HEK293T (cell line): Measurements from ENCODE around the gene TPP1.

ENCODE experiments used
- CTCF ChIA-PET: fragments of 350-600 bp; formaldehyde crosslinking; extraction: SDS; loops from one replicate; lab custom pipeline; 2021; ENCODE audit warnings: antibody characterized with exemption, inconsistent platforms; lab: Yijun Ruan, JAX
- POLR2A ChIA-PET: fragments of 350-600 bp; formaldehyde crosslinking; extraction: SDS; loops from one replicate; lab custom pipeline; 2020; ENCODE audit warnings: antibody characterized with exemption, inconsistent platforms; lab: Yijun Ruan, JAX
- DNase-seq: peaks from one replicate; pipeline ENCODE4 v3.0.0; 2012; ENCODE audit warnings: mixed read lengths; ENCODE audit errors: extremely low spot score
- ARNT ChIP-seq: fragments of 450-650 bp; IDR thresholded peaks from 2 replicates; pipeline ENCODE4 v1.6.1; 2017; ENCODE audit warnings: mild to moderate bottlenecking
- BHLHE40 ChIP-seq: fragments of 450-650 bp; IDR thresholded peaks from 2 replicates; pipeline ENCODE4 v1.6.1; 2016; ENCODE audit warnings: mild to moderate bottlenecking, moderate library complexity, borderline replicate concordance
- CTBP1 ChIP-seq: fragments of 450-650 bp; IDR thresholded peaks from 2 replicates; pipeline ENCODE4 v1.6.1; 2016; ENCODE audit warnings: borderline replicate concordance
- ELF4 ChIP-seq: fragments of 450-650 bp; IDR thresholded peaks from 2 replicates; pipeline ENCODE4 v1.6.1; 2017; ENCODE audit warnings: antibody characterized with exemption
- FOXA1 ChIP-seq: fragments of 450-650 bp; IDR thresholded peaks from 2 replicates; pipeline ENCODE4 v1.6.1; 2016; ENCODE audit warnings: mild to moderate bottlenecking
- FOXK2 ChIP-seq: fragments of 450-650 bp; IDR thresholded peaks from 2 replicates; pipeline ENCODE4 v1.6.1; 2016; ENCODE audit warnings: mild to moderate bottlenecking
- FOXM1 ChIP-seq: fragments of 450-650 bp; IDR thresholded peaks from 2 replicates; pipeline ENCODE4 v1.6.1; 2017; ENCODE audit warnings: mild to moderate bottlenecking, borderline replicate concordance
- HDGF ChIP-seq: fragments of 450-650 bp; IDR thresholded peaks from 2 replicates; pipeline ENCODE4 v1.6.1; 2017; ENCODE audit warnings: antibody characterized with exemption, borderline replicate concordance
- L3MBTL2 ChIP-seq: fragments of 450-650 bp; conservative IDR thresholded peaks from 2 replicates; pipeline ENCODE4 v1.6.1; 2016; ENCODE audit warnings: mild to moderate bottlenecking
- LEF1 ChIP-seq: fragments of 450-650 bp; IDR thresholded peaks from 2 replicates; pipeline ENCODE4 v1.6.1; 2017; ENCODE audit warnings: mild to moderate bottlenecking, borderline replicate concordance
- NFRKB ChIP-seq: fragments of 450-650 bp; IDR thresholded peaks from 2 replicates; pipeline ENCODE4 v1.6.1; 2016; ENCODE audit warnings: mild to moderate bottlenecking, moderate library complexity
- PKNOX1 ChIP-seq: fragments of 450-650 bp; IDR thresholded peaks from 2 replicates; pipeline ENCODE4 v1.6.1; 2016
- SP1 ChIP-seq: fragments of 450-650 bp; IDR thresholded peaks from 2 replicates; pipeline ENCODE4 v1.6.1; 2017
- SUZ12 ChIP-seq: fragments of 450-650 bp; IDR thresholded peaks from 2 replicates; pipeline ENCODE4 v1.6.1; 2016; ENCODE audit warnings: mild to moderate bottlenecking
- TARDBP ChIP-seq: fragments of 450-650 bp; IDR thresholded peaks from 2 replicates; pipeline ENCODE4 v1.6.1; 2016
- ZNF384 ChIP-seq: fragments of 450-650 bp; IDR thresholded peaks from 2 replicates; pipeline ENCODE4 v1.6.1; 2016

The TPP1 gene

GRCh38 chr11:6625832-6626420, 6.7 kb upstream of the TPP1 start:
- TF ChIP-seq HDGF (no peak), NFRKB (no peak), L3MBTL2 (no peak), TARDBP (no peak), ARNT (no peak), BHLHE40 (no peak), FOXA1 (no peak), SP1 (no peak), LEF1 (no peak), CTBP1 (no peak), FOXK2 (no peak), SUZ12 (no peak), FOXM1 (no peak), ELF4 (no peak), PKNOX1 (no peak)
- no peak for DNase-seq
- ChIA-PET CTCF (no interaction called here), POLR2A (interaction anchor here (2.9 kb wide), 1 partner anchor 14 kb away, joined by 10 read pairs; the partner anchor contains the start of gene TAF10)

DNA sequence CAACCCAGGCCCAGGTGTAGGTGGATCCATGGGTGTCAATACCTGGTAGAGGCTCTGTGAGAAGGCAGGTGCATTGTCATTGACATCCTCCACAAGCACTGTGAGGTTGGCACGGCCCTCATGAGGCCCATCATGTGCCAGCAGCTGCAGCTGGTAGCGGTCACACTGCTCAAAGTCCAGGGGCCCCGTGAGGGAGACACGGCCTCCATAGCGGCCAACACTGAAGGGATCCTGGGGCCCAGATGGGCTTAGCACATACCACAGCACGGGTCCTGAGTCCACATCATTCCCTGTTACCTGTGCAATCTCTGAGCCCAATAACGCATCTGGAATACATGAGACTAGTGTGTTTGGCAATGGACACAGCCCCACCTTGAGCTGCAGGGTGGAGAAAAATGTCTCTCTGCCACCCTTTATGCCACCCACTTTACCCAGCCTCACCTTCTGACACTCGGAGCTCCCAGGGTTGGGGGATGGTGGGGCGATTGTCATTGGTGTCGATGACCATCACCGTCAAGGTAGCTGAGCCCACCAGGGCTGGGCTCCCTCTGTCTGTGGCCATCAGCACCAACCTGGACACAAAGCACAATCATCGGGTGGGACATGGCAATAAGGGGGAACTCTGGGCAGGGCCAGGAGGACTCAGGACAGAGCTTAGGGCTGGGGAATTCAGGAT, 6.1 kb upstream of the TPP1 start:
- no peak for TF ChIP-seq HDGF
- no peak for TF ChIP-seq LEF1
- CTCF ChIA-PET = no interaction called here
- POLR2A ChIA-PET = interaction anchor here (2.9 kb wide), 1 partner anchor 13 kb away, joined by 10 read pairs; the partner anchor contains the start of gene TAF10
- DNase-seq = no peak

DNA sequence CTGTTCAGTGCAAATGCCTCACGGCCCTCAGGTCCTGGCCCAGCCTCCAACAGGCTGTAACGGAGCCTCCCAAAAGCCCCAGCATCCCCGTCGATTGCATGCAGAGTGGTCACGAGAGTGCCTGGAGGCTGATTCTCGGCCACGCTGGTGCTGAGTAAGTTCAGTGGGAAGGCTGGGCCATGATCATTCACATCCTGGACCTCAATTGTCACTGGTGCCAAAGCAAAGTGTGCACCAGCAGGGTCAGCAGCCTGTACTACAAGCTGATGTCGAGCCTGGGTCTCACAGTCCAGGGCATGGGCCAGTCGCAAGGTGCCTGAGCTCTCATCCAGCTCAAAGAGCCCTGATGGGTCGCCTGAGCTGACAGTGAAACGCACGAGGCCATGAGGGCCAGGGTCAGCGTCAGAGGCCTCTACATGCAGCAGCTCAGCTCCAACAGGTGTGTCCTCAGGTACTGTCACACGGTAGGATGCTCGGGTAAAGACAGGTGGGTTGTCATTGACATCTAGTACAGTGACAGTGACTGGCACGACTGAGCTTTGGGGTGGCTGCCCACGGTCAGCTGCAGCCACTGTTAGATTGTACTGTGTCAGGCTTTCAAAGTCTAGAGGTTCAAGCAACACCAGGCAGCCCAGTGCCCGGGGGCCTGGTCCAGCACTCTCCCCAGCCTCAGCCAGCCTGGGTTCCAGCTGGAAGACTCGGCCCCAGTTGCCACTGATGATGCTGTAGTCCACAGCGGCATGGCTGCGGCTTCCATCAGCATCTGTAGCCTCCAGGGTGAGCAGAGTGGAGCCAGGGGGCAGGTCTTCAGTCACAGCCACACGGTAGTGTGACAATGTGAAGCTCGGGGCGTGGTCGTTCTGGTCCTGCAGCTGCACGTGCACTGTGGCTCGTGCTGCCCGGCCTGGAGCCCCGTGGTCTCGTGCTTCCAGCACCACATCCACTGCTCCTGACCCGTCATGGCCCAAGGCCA, 4.5 kb upstream of the TPP1 start:
- no peak for DNase-seq
- ChIA-PET POLR2A (interaction anchor here (0.6 to 2.9 kb wide), 3 partner anchors 11 to 110 kb away, joined by 3 to 10 read pairs (median 4); partner anchors contain the start of genes MRPL17 and TAF10), CTCF (no interaction called here)
- TF ChIP-seq ZNF384 = no peak
- TF ChIP-seq FOXK2 = no peak
- no peak for TF ChIP-seq BHLHE40
- TF ChIP-seq TARDBP = no peak
- no peak for TF ChIP-seq PKNOX1
- TF ChIP-seq CTBP1 = no peak
- no peak for TF ChIP-seq HDGF
- TF ChIP-seq L3MBTL2 = no peak

- POLR2A ChIA-PET = interaction anchor here (0.8 to 2.4 kb wide), 2 partner anchors 10 to 61 kb away, joined by 4 to 19 read pairs; partner anchors contain the start of genes MRPL17 and TAF10
- DNase-seq = no peak
- no peak for TF ChIP-seq BHLHE40
- no peak for TF ChIP-seq CTBP1
- TF ChIP-seq FOXM1 = no peak
- no peak for TF ChIP-seq ZNF384
- no peak for TF ChIP-seq FOXA1
- no peak for TF ChIP-seq FOXK2
- no peak for TF ChIP-seq NFRKB
- TF ChIP-seq PKNOX1 = no peak
- TF ChIP-seq LEF1 = no peak
- TF ChIP-seq SUZ12 = no peak
- TF ChIP-seq ELF4 = no peak
- TF ChIP-seq SP1 = no peak
- TF ChIP-seq L3MBTL2 = no peak
- TF ChIP-seq HDGF = no peak
- CTCF ChIA-PET = no interaction called here
Observed at GRCh38 chr11:6622261-6623171, 3.3 kb upstream of the TPP1 start.

GRCh38 chr11:6621711-6622211, 2.5 kb upstream of the TPP1 start:
- no peak for DNase-seq
- no peak for TF ChIP-seq TARDBP
- no peak for TF ChIP-seq FOXK2
- ChIA-PET CTCF (no interaction called here), POLR2A (interaction anchor here (1.5 to 2.4 kb wide), 2 partner anchors 10 to 15 kb away, joined by 5 to 19 read pairs; partner anchors contain the start of gene TAF10)
